ENCODE data around the gene FBXW5.

Gene FBXW5

GRCh38 chr9:136913701-136914438 is 30.7 kb downstream of the FBXW5 start:
- in situ Hi-C loops (cut with MboI; ENCODE audit: low sequenced_read_pairs): no loop called here

GRCh38 chr9:136910901-136911245 is 33.7 kb downstream of the FBXW5 start:
- in situ Hi-C loops (cut with MboI; ENCODE audit: low sequenced_read_pairs): no loop called here

GRCh38 chr9:136910197-136910900 is 34.2 kb downstream of the FBXW5 start:
- in situ Hi-C loops (cut with MboI; ENCODE audit: low sequenced_read_pairs): no loop called here

GRCh38 chr9:136907011-136907914 is 37.3 kb downstream of the FBXW5 start:
- in situ Hi-C loops (cut with MboI; ENCODE audit: low sequenced_read_pairs): no loop called here

- in situ Hi-C loops (cut with MboI; ENCODE audit: low sequenced_read_pairs): no loop called here
Measured at GRCh38 chr9:136906266-136906665, 38.3 kb downstream of the FBXW5 start.

GRCh38 chr9:136903041-136903554 is 41.4 kb downstream of the FBXW5 start:
- in situ Hi-C loops (cut with MboI; ENCODE audit: low sequenced_read_pairs): no loop called here

GRCh38 chr9:136902259-136902821 is 42.2 kb downstream of the FBXW5 start:
- in situ Hi-C loops (cut with MboI; ENCODE audit: low sequenced_read_pairs): no loop called here

GRCh38 chr9:136901516-136902258 is 42.9 kb downstream of the FBXW5 start:
- in situ Hi-C loops (cut with MboI; ENCODE audit: low sequenced_read_pairs): no loop called here

- in situ Hi-C loops (cut with MboI; ENCODE audit: low sequenced_read_pairs): no loop called here
Measured at GRCh38 chr9:136900988-136901515, 43.5 kb downstream of the FBXW5 start.

GRCh38 chr9:136900556-136900955 is 44.0 kb downstream of the FBXW5 start:
- in situ Hi-C loops (cut with MboI; ENCODE audit: low sequenced_read_pairs): no loop called here

GRCh38 chr9:136899196-136899595 is 45.3 kb downstream of the FBXW5 start:
- in situ Hi-C loops (cut with MboI; ENCODE audit: low sequenced_read_pairs): no loop called here

- in situ Hi-C loops (cut with MboI; ENCODE audit: low sequenced_read_pairs): no loop called here
Measured at GRCh38 chr9:136898483-136899100, 45.9 kb downstream of the FBXW5 start.

- in situ Hi-C loops (cut with MboI; ENCODE audit: low sequenced_read_pairs): no loop called here
Measured at GRCh38 chr9:136896027-136896426, 48.5 kb downstream of the FBXW5 start.

- in situ Hi-C loops (cut with MboI; ENCODE audit: low sequenced_read_pairs): no loop called here
Measured at GRCh38 chr9:136890661-136891060, 53.9 kb downstream of the FBXW5 start.
